Amygdala (tissue), 56 donors: ENCODE data around the gene NADSYN1.
"Not testable (repeated sequence)": the region's sequence is repeated elsewhere in the genome, so short reads cannot be mapped to it uniquely, and the experiment has no call there.

ENCODE experiments used
- DNase-seq, 56 donors: peaks; one replicate each; lab custom pipeline; 2025; lab: John Stamatoyannopoulos, UW

NADSYN1 gene

DNA sequence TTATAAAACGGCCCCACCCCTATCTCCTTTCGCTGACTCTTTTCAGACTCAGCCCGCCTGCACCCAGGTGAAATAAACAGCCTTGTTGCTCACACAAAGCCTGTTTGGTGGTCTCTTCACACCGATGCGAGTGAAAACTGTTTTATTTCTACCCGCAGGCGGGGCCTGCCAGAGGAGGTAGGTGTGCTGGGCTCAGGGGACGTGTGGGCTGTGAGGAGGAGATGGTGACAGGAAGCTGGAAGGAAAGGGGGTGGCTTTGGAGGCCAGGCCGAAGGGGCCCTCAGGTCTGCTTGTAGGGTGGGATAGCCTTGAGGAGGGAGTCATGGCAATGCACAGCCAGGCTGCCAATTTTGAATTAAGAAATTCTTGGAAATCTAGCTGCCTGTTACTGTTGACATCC lies 52.8 kb downstream of the NADSYN1 start:
- DNase-seq, result no peak

GRCh38 chr11:71507102-71507501 lies 54.1 kb downstream of the NADSYN1 start:
- no peak for DNase-seq

- DNase-seq, result no peak
Measured at GRCh38 chr11:71518506-71519471, 65.8 kb downstream of the NADSYN1 start.

DNA sequence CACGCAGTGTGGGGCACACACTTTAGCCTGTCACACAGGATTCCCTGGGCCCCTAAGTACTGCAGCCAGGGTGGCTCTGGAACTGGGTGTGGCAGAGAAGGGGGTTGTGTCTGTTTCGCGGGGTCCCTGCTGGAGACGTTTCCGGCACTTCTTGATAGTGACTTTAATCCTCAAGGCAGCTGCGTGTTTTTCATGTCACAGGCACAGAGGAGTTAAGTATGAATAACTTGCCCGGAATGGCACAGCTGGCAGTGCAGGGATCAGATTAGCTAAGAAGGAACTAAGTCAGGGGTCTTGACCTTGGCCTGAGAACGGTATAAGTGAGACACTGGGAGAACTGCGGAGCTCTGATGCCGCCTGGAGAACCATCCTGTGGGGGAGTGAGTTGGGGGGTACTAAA lies 66.5 kb downstream of the NADSYN1 start:
- no peak for DNase-seq

GRCh38 chr11:71525188-71525937 lies 72.4 kb downstream of the NADSYN1 start:
- DNase-seq, result no peak

- no peak for DNase-seq
Measured at GRCh38 chr11:71525938-71526495, 73.0 kb downstream of the NADSYN1 start.

DNA sequence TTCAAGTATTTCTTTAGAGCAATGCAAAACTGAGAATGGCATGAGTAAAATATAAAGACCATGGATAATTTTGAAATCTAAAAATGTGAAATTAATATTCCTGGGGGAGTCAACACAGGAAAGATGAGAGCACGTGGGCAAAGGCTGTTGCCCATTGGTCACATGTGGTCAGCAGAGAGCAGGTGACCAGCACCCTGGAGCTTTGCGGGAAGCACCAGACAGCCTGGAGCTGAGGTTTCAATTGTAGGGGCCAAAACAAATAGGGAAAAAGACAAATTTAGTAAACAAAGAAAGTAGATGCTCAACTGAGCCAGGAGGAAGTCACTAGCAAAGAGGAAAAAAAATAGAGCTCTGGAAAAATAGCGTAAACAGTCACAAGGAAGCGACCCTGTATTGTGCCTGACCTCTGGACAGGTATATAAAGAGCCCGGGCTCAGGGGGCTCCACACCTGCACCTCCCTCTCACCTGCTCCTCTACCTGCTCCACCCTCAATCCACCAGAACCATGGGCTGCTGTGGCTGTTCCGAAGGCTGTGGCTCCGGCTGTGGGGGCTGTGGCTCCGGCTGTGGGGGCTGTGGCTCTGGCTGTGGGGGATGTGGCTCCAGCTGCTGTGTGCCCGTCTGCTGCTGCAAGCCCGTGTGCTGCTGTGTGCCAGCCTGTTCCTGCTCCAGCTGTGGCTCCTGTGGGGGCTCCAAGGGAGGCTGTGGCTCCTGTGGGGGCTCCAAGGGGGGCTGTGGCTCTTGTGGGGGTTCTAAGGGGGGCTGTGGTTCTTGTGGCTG lies 74.0 kb downstream of the NADSYN1 start, which contains the start of gene KRTAP5-7:
KRTAP5-7 (plus strand) TSS at position 472 of the 780 bp plus-strand sequence; CDS start at position 506, 34 bp downstream.
- not testable (repeated sequence) for DNase-seq

GRCh38 chr11:71527576-71528210 lies 74.7 kb downstream of the NADSYN1 start:
- DNase-seq, result no peak

GRCh38 chr11:71530602-71531001 lies 77.6 kb downstream of the NADSYN1 start:
- DNase-seq, result no peak

- no peak for DNase-seq
Measured at GRCh38 chr11:71532036-71532610, 79.1 kb downstream of the NADSYN1 start.

DNA sequence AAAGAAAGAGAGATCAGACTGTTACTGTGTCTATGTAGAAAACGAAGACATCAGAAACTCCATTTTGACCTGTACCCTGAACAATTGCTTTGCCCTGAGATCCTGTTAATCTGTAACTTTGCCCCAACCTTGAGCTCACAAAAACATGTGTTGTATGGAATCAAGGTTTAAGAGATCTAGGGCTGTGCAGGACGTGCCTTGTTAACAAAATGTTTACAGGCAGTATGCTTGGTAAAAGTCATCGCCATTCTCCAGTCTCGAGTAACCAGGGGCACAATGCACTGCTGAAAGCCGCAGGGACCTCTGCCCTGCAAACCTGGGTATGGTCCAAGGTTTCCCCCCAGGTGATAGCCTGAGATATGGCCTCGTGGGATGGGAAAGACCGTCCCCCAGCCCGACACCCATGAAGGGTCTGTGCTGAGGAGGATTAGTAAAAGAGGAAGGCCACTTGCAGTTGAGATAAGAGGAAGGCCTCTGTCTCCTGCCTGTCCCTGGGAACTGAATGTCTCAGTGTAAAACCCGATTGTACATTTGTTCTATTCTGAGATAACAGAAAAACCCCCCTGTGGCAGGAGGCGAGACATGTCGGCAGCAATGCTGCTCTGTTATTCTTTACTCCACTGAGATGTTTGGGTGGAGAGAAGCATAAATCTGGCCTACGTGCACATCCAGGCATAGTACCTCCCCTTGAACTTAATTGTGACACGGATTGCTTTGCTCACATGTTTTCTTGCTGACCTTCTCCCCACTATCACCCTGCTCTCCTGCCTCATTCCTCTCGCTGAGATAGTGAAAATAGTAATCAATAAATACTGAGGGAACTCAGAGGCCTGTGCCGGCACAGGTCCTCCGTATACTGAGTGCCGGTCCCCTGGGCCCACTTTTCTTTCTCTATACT lies 82.0 kb downstream of the NADSYN1 start:
- not testable (repeated sequence) for DNase-seq

- DNase-seq, result no peak
Measured at GRCh38 chr11:71535825-71536224, 82.8 kb downstream of the NADSYN1 start.

DNA sequence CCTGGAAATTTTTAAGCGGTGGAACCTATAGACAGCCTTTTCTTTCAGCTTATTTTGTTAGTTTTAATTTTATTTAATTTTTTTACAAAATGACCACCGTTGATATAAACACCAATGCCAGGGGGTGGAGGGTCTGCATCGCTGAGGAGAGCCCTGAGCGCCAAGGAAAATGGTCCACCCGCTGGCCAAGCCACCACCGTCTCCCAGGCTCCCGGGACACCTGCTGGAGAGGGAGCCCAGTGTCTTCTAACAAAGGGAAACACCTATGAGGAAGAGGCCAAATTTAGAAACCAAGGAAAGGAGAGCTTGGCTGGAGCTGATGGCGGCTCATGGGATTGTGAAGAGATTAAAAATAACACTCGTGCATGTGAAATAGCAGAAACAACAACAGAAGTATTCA lies 84.5 kb downstream of the NADSYN1 start:
- no peak for DNase-seq

GRCh38 chr11:71537977-71538665 lies 85.1 kb downstream of the NADSYN1 start, which contains the start of gene KRTAP5-8:
KRTAP5-8 (plus strand) TSS chr11:71538025; CDS start chr11:71538056, 31 bp downstream.
- not testable (repeated sequence) for DNase-seq

DNA sequence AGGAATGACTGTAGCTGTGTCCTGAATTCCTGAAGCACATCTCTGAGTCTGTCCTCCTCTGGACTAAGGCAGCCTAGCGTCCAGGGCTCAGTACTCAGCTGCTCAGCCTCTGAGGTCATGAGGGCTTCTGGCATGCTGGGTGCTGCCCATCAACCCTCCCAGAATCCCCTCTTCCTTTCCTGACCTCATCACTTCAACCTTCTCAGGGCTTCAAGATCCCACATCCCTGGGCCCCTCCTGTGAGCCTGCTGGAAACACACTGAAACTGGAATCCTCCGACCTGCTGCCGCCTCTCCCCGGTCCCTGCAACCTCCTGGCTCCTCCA lies 85.6 kb downstream of the NADSYN1 start:
- DNase-seq, result no peak

DNA sequence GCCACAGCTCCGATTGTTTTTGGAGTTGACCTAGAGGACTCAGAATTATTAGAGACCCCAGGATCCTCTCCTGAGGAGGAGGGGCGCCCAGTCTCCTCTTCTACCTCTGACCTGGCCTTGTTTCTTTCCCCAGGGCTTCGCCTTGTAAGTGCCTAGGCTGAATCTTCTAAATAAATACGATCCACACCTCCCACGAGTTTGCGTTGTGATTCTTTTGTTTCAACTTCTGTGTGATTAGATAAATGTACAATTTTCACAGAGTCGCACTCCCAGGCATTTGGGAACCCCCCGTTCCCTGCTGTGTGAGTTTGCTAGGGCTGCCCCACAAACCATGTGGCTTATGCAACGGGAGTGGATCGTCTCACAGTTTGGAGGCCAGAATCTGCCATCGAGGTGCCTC lies 86.0 kb downstream of the NADSYN1 start:
- no peak for DNase-seq

- not testable (repeated sequence) for DNase-seq
Measured at GRCh38 chr11:71539971-71540370, 87.0 kb downstream of the NADSYN1 start.
